Uterus (tissue), 4 donors: ENCODE measurements around the gene ADNP. TPM values are rescaled to one million over a fixed set of nuclear protein-coding genes. Genes with fewer than 3 reads are reported as not detected.

Experiments
- DNase-seq, 2 donors: peaks; one replicate each; pipeline ENCODE4 v3.0.0-alpha.2; 2019 to 2020
- H3K27ac ChIP-seq, 2 donors: fragments of 200-600 bp; sonication (generic); 1 replicate in 1 of 2; 2 replicates in 1 of 2; pipeline ENCODE4 v1.5.1; 2016 to 2018
- H3K27me3 ChIP-seq, 2 donors: fragments of 200-600 bp; sonication (generic); one replicate each; pipeline ENCODE4 v1.5.1; 2018 to 2019; ENCODE audit warnings: control low read depth in 1 of 2
- H3K36me3 ChIP-seq, 2 donors: fragments of 200-600 bp; sonication (generic); one replicate each; pipeline ENCODE4 v1.5.1; 2019; ENCODE audit warnings: control low read depth in 1 of 2
- H3K4me1 ChIP-seq, 2 donors: fragments of 200-600 bp; sonication (generic); one replicate each; pipeline ENCODE4 v1.5.1; 2018 to 2019; ENCODE audit warnings: control low read depth in 1 of 2
- H3K4me3 ChIP-seq, 2 donors: fragments of 200-600 bp; sonication (generic); 1 replicate in 1 of 2; 2 replicates in 1 of 2; pipeline ENCODE4 v1.5.1; 2018 to 2019; ENCODE audit warnings: mild to moderate bottlenecking in 1 of 2
- H3K9me3 ChIP-seq, 2 donors: fragments of 200-600 bp; sonication (generic); one replicate each; pipeline ENCODE4 v1.5.1; 2019; ENCODE audit warnings: control low read depth in 1 of 2
- POLR2A ChIP-seq, 2 donors: fragments of 450-650 bp; IDR thresholded peaks; one replicate each; pipeline ENCODE4 v1.6.1; 2016; ENCODE audit warnings: antibody characterized with exemption in 2 of 2, mild to moderate bottlenecking in 1 of 2, moderate library complexity in 1 of 2
- intact Hi-C: fragments of 100-400 bp; cut with DNase I; formaldehyde crosslinking; loops from one replicate; pipeline ENCODE4 v1.15.1; 2023; ENCODE audit warnings: low total_unique reads
- total RNA-seq, 4 donors: library from RNA; depleted of rRNA in 3 of 4; stranded (reverse); fragments of >200 nt in 3 of 4; gene quantifications; one replicate each; pipeline versions ENCODE4 v1.1.0 to v1.2.4, GENCODE V29; 2014 to 2023
- TF ChIP-seq, protein P1 (sequence below), 4 experiments: fragments of 200-600 bp in 2 of 4; fragments of 450-650 bp in 2 of 4; sonication (generic) in 2 of 4; IDR thresholded peaks; one replicate each; pipeline ENCODE4 v1.5.1; 2016 to 2019; ENCODE audit warnings: antibody characterized with exemption in 4 of 4, mild to moderate bottlenecking in 2 of 4, moderate library complexity in 1 of 4
- donor health status: DM: yes; HTN: yes; CAD: no.

The ADNP gene
- total RNA-seq, 4 donors from 2014 or later = 30.6 to 90.1 (median 63.1) TPM

DNA sequence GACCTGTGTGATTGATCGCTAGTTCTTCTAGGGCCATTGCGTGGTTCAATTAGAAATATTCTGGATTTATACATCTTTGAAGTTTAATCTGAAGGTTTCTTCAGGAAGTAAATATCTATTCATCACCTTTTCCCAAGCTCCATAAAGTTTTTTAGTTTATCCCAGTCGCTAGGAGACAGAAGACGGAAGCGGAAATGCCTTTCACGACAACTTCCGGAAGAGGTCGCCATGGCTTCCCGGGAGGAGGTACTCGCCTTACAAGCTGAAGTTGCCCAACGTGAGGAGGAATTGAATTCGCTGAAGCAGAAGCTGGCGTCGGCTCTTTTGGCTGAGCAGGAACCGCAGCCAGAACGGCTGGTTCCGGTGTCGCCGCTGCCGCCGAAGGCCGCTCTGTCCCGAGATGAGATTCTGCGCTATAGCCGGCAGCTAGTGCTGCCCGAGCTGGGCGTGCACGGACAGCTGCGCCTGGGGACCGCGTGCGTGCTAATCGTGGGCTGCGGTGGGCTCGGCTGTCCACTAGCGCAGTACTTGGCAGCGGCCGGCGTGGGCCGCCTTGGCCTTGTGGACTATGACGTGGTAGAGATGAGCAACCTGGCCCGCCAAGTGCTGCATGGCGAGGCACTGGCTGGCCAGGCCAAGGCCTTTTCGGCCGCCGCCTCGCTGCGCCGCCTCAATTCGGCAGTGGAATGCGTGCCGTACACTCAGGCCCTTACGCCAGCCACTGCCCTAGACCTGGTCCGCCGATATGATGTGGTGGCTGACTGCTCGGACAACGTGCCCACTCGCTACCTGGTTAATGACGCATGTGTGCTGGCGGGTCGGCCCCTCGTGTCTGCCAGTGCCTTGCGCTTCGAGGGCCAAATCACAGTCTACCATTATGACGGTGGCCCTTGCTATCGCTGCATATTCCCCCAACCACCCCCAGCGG is 27.6 kb upstream of the ADNP start, which contains the start of gene MOCS3:
Gene MOCS3 (plus strand): TSS at position 204 of the 928 bp plus-strand sequence. CDS start 25 bp downstream, at position 229.
- peak; percentile 77 to 85 for DNase-seq
- peaks cover 0 to 13% of the 10 kb centered on the region in 2 donors for H3K4me1 ChIP-seq
- H3K27ac ChIP-seq = peak within 1 kb of the TSS; percentile 88 to 93

GRCh38 chr20:50957798-50958614 is 26.8 kb upstream of the ADNP start, which contains the start of gene DPM1:
Gene DPM1, minus strand, starts transcription at chr20:50958532. Its CDS starts 9 bp downstream, at chr20:50958523.
- H3K27me3 ChIP-seq = no peaks in the 10 kb centered on the region
- peak; percentile 87 to 89 for DNase-seq
- intact Hi-C loops = no loop called here
- no peaks in the 10 kb centered on the region for H3K9me3 ChIP-seq
- H3K27ac ChIP-seq = peak within 1 kb of the TSS; percentile 88 to 93
- H3K36me3 ChIP-seq = no peaks in the 10 kb centered on the region
- peak within 1 kb of the TSS; percentile 89 to 97 for H3K4me3 ChIP-seq
- peak in 1 of 2 donors; percentile 77 for TF ChIP-seq POLR2A (IDR thresholded peaks at IDR 0.05)
- TF ChIP-seq, protein P1, sequence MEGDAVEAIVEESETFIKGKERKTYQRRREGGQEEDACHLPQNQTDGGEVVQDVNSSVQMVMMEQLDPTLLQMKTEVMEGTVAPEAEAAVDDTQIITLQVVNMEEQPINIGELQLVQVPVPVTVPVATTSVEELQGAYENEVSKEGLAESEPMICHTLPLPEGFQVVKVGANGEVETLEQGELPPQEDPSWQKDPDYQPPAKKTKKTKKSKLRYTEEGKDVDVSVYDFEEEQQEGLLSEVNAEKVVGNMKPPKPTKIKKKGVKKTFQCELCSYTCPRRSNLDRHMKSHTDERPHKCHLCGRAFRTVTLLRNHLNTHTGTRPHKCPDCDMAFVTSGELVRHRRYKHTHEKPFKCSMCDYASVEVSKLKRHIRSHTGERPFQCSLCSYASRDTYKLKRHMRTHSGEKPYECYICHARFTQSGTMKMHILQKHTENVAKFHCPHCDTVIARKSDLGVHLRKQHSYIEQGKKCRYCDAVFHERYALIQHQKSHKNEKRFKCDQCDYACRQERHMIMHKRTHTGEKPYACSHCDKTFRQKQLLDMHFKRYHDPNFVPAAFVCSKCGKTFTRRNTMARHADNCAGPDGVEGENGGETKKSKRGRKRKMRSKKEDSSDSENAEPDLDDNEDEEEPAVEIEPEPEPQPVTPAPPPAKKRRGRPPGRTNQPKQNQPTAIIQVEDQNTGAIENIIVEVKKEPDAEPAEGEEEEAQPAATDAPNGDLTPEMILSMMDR (IDR thresholded peaks at IDR 0.05) = peak in 1 of 4 experiments; percentile 12
- peaks cover 0 to 13% of the 10 kb centered on the region in 2 donors for H3K4me1 ChIP-seq

More for the DNA sequence above, 27.6 kb upstream of the ADNP start, which contains the start of gene MOCS3:
- TF ChIP-seq, protein P1 (IDR thresholded peaks at IDR 0.05) = no peak
- no peak for TF ChIP-seq POLR2A (IDR thresholded peaks at IDR 0.05)
- H3K36me3 ChIP-seq = no peaks in the 10 kb centered on the region
- no peaks in the 10 kb centered on the region for H3K27me3 ChIP-seq
- no peaks in the 10 kb centered on the region for H3K9me3 ChIP-seq
- H3K4me3 ChIP-seq = peak within 1 kb of the TSS; percentile 89 to 97
- intact Hi-C loops = no loop called here

DNA sequence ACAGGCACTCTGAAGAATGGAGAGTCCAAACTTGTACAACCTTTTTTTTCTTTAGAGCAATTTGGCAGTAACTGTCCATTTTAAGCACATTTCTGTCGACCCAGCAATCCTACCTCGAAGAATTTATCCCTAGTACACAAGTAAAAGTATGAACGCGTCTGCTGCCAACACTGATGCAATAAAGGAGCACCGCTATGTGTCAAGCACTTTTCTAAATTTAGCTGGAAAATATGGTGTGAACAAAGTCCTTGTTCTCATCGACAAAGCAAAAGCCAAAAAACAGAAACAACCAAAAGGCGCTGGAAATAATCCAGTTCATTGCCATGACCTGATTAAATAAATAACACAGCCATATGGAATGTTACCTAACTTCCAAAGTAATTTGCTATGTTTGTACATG is 26.0 kb upstream of the ADNP start:
- peaks cover 0 to 13% of the 10 kb centered on the region in 2 donors for H3K4me1 ChIP-seq
- TF ChIP-seq, protein P1 (IDR thresholded peaks at IDR 0.05) = no peak
- no peak for TF ChIP-seq POLR2A (IDR thresholded peaks at IDR 0.05)
- no peak overlapping the region for H3K27ac ChIP-seq
- H3K9me3 ChIP-seq = no peaks in the 10 kb centered on the region
- H3K4me3 ChIP-seq = peak overlapping the region; percentile 89 to 97
- no peaks in the 10 kb centered on the region for H3K36me3 ChIP-seq
- intact Hi-C loops = no loop called here
- H3K27me3 ChIP-seq = no peaks in the 10 kb centered on the region
- DNase-seq = no peak

DNA sequence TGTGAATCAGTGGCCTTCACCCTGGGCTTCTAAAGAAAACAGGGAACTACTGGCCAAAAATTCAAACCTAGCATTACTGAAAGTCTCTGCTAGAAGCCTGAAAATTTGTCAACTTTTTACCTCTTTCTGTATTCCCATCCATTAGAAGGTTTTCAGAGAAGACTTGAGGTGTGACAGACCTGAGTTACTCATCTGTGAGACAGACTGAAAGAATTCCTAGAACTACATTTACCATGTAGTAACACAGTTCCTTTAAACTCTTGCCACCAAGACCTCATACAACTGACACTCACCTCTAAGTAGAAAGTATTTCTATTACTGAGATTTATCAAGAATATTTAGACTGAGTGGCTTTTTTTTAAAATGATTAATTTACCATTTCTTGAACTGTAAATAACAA is 22.6 kb upstream of the ADNP start:
- Histone ChIP-seq H3K4me1 (peaks cover 0 to 3% of the 10 kb centered on the region in 2 donors), H3K27me3 (no peaks in the 10 kb centered on the region), H3K27ac (no peak overlapping the region), H3K36me3 (no peaks in the 10 kb centered on the region), H3K4me3 (no peak overlapping the region), H3K9me3 (no peaks in the 10 kb centered on the region)
- DNase-seq = no peak
- no peak for TF ChIP-seq POLR2A (IDR thresholded peaks at IDR 0.05)
- TF ChIP-seq, protein P1 (IDR thresholded peaks at IDR 0.05) = no peak
- intact Hi-C loops = no loop called here
